IPS-NIHi7 (cell line): ENCODE data around the gene KCNN1.

Source experiments
- DNase-seq: peaks from one replicate; pipeline ENCODE4 v3.0.0; 2012; ENCODE audit warnings: mixed read lengths; ENCODE audit errors: extremely low spot score

KCNN1 gene

GRCh38 chr19:17947815-17948513 is 18.9 kb upstream of the KCNN1 start:
- peak; percentile 96 for DNase-seq

GRCh38 chr19:17948514-17948900 is 18.4 kb upstream of the KCNN1 start:
- no peak for DNase-seq

- DNase-seq: peak; percentile 19
Observed at GRCh38 chr19:17948931-17949930, 17.7 kb upstream of the KCNN1 start.

- peak; percentile 39 for DNase-seq
Observed at GRCh38 chr19:17949956-17950309, 17.0 kb upstream of the KCNN1 start.

- DNase-seq: peak; percentile 12
Observed at GRCh38 chr19:17950310-17951156, 16.4 kb upstream of the KCNN1 start.

- DNase-seq: peak; percentile 18
Observed at GRCh38 chr19:17951157-17951989, 15.5 kb upstream of the KCNN1 start.

GRCh38 chr19:17951990-17952976 is 14.6 kb upstream of the KCNN1 start:
- no peak for DNase-seq

- no peak for DNase-seq
Observed at GRCh38 chr19:17953316-17953801, 13.5 kb upstream of the KCNN1 start.

- DNase-seq: no peak
Observed at GRCh38 chr19:17953869-17954268, 13.0 kb upstream of the KCNN1 start.

- DNase-seq: no peak
Observed at GRCh38 chr19:17954401-17954800, 12.5 kb upstream of the KCNN1 start.

GRCh38 chr19:17957149-17957849 is 9.6 kb upstream of the KCNN1 start:
- no peak for DNase-seq

- DNase-seq: no peak
Observed at GRCh38 chr19:17957885-17958284, 9.0 kb upstream of the KCNN1 start.

GRCh38 chr19:17963936-17964691 is 2.8 kb upstream of the KCNN1 start:
- DNase-seq: no peak

- DNase-seq: peak; percentile 42
Observed at GRCh38 chr19:17965370-17966128, 1.4 kb upstream of the KCNN1 start.

- DNase-seq: no peak
Observed at GRCh38 chr19:17966129-17966483, 801 bp upstream of the KCNN1 start.

- DNase-seq: peak; percentile 31
Observed at GRCh38 chr19:17967257-17968051, 547 bp downstream of the KCNN1 start.

GRCh38 chr19:17968362-17968761 is 1.5 kb downstream of the KCNN1 start:
- DNase-seq: no peak
